HPDE6-E6E7 (cell line): ENCODE results near the gene UGT3A1.

Experiments
- DNase-seq: peaks from one replicate; pipeline ENCODE4 v3.0.0; 2011; ENCODE audit warnings: missing footprints; ENCODE audit errors: extremely low spot score

The UGT3A1 gene

DNA sequence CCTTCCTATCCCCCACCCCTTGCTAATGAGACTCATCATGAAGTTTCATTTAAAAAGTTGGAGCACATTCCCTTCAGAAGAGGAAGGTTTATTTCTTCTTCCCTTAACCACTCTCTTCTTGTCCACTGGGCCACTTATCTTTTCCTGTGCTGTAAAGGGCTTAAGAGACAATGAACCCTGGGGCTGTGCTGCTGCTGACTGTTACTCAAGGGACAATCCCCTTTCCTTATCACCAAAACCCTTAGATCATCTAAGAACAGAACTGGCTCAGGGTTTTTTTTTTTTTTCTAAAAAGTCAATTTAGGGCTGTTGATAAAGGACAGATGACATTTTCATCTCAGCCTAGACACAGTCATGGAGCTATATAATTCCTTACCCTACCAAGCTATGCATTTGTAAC lies 82.4 kb downstream of the UGT3A1 start:
- no peak for DNase-seq

DNA sequence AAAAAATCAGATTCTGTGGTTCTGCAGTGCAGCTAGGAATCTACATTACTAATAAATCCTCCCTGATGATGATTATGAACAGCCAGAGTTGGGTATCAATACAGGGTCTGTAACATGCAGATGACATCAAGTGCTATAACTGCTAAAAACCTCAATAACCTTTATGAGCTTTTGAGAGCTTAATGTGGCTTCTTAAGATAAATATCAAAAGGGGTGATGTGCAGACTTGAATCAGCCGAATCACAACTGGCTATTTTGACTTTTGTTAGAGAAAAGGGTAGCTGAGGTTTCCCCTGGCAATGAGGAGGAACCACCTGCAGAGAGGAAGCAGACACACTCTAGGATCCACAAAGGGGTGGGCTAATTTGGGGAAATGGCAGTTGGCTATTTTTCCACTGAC lies 83.0 kb downstream of the UGT3A1 start:
- no peak for DNase-seq

DNA sequence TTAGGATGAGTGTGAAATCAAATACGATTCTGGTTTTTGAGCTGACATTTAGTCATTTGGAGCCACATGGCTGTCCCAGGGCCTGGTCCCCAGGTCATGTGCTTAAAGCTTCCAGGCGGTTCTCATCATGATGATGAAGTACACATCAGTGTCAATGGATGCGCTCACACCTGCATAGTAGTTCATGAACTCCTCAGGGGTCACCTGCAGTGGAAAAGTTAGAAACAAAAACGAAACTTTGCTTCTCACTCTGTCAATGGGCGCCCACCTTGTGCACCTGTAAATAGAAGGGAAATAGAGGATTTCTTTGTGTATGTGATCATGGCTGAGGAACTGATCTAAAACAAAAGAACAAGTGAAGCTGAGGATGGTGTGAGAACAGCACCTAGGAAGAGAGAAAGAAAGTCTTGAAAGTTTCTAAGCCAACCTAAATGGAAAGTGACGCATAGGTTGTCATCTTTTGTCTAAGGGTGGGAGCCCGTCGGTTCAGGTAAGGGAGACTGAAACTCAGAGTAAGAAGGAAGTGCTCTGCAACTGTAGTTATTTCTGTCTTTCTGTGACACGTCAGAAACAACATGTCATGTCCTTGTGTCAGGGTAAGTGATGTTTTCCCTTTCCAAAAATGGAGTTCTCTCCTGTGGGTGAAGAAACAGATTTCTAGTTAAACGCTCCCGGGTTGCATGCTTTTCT lies 86.6 kb downstream of the UGT3A1 start:
- no peak for DNase-seq

DNA sequence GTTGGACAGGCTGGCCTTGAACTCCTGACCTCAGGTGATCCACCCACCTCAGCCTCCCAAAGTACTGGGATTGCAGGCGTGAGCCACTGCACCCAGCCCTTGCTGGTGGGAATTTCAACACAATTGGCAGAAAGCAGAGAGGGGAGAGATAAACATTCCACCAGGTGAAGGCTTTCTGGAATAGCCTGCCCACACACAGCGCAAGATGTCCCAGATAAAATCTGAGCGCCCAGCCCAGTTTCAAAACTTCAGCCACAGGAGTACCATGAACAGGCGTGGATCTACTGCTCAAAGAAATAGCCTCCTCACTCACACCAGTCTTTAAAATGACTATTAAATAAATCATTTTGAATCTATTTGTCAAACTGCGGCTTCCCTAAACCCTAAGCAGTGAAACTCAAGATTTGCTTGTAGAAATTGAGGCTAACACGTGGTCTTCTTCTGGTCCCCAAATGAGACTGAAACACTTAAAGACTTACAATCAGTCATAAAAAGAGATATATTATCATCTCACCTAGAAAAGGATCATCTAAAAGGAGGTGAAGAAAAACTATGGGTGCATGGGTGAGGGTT lies 87.5 kb downstream of the UGT3A1 start:
- no peak for DNase-seq

DNA sequence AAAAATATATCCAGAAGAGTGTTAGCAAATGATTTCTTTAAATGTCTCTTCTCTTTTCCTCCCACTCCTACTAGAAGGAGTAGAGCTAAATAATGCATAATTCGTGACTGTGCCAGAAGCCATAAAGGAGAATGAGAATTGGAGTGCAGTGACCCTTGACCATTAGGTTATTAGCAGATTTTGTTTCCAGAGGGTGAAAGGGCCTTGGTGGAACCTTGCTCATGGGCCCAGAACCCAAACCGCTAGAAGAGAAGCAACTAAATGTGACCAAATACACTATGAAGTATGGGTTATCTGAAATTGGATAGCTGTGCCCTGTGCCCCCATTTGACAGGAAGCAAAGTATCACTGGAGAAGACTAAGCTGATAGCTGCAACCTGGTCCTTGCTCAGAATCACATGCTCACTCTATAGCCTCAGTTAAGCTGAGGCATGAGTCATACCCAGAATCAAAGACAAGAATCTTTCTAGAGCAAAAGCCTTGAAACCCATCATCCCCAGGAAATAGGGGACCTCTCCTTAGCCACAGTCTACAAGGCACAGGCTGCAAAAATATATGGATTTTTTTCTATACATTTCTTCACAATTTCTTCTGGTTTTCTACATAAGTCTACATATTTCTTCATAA lies 89.0 kb downstream of the UGT3A1 start:
- DNase-seq = no peak
